HG03439 (cell line): Measurements from ENCODE around the gene NEDD4L.

Experiments used
- ATAC-seq: cut with Tn5 transposase; IDR thresholded peaks from one replicate; pipeline ENCODE4 v1.9.1; 2021; ENCODE audit warnings: mild to moderate bottlenecking, moderate library complexity; ENCODE audit not compliant: unreplicated experiment

The NEDD4L gene

GRCh38 chr18:58113337-58113736 is 69.3 kb downstream of the NEDD4L start:
- no peak for ATAC-seq

GRCh38 chr18:58114766-58115165 is 70.7 kb downstream of the NEDD4L start:
- ATAC-seq = no peak

DNA sequence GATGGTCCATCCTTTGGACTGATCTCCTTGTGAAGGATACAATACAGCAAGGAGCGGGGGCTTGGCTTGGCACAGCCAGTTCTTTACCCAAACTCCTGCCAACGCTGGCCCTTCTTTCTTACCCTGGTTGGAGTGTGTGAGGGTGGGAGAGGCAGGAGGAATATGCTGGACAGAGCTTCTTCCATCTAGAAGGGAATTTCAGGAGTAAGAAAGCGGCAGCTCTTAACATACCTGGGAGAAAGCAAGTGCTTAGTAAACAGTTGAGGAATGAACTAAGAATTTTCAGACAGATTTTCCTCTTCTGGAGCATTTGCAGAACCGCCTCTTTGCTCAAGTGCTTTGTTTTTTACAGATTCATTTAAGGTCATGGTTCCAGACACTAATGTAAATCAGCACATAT is 72.8 kb downstream of the NEDD4L start:
- no peak for ATAC-seq

DNA sequence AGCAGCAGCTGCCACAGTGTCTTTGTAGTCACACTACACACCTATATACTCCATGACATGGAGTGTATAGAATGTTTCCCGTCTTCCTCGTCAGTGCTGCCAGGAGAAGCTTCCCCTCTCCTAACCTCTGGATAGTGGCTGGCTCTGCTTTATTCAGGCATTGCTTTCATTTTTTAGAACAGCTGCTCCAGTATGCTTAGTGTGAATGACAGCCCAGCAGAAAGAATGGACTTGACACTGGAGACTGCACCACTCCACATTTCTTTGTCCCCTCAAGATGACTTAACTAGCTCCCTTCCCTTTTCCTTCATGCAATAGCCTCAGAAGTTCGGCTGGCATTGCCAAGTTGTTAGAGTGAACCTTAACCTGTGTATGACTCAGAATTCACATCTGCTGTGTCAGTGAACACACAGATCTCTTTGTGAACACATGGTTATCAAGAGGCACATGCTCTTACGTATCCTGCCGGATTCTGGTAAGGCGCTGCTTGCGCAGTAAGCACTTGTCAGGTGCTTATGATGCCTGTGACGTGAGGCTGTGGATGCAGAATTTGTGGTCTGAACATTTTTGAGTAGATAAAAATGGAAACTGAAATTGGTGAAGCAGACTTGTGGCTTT is 73.9 kb downstream of the NEDD4L start:
- no peak for ATAC-seq

GRCh38 chr18:58118536-58118935 is 74.5 kb downstream of the NEDD4L start:
- ATAC-seq = no peak

GRCh38 chr18:58119819-58120218 is 75.8 kb downstream of the NEDD4L start:
- ATAC-seq = no peak

DNA sequence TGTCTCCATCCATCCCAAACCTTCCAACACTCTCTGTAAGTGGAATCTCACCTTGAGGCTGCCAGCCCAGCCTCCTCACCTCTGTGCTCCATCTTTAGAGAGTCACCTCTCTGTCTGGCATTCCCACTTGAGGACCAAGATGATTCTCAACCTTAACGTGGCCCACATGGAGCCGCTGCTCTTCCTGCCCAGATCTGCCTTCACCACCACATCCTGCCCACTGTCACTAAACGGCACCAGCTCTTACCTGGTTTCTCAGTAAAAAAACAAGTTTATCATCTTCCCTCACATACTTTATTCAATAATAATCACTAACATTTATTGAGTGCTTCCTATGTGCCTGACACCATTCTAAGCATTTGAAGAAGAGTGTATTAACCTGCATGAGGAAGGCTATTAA is 80.4 kb downstream of the NEDD4L start:
- no peak for ATAC-seq

- no peak for ATAC-seq
Observed at GRCh38 chr18:58125183-58125582, 81.2 kb downstream of the NEDD4L start.

DNA sequence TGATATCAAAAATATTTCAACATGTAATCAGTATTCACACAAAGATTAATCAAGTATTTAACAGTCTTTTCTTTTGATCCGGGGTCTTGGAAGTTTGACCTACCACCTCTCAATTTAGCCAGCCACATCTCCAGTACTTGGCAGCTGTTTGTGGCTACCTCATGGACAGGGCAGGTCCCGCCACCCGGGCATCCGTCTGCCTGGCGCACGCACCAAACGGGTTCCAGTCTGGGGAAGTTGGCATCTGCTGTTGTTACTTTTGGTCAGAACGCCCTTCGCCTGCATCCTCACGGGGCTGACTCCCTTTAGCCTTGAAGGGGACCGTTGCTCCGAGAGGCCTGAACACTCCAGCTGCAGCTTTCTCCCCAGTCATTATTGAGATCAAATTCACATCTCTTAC is 81.7 kb downstream of the NEDD4L start:
- ATAC-seq = no peak

DNA sequence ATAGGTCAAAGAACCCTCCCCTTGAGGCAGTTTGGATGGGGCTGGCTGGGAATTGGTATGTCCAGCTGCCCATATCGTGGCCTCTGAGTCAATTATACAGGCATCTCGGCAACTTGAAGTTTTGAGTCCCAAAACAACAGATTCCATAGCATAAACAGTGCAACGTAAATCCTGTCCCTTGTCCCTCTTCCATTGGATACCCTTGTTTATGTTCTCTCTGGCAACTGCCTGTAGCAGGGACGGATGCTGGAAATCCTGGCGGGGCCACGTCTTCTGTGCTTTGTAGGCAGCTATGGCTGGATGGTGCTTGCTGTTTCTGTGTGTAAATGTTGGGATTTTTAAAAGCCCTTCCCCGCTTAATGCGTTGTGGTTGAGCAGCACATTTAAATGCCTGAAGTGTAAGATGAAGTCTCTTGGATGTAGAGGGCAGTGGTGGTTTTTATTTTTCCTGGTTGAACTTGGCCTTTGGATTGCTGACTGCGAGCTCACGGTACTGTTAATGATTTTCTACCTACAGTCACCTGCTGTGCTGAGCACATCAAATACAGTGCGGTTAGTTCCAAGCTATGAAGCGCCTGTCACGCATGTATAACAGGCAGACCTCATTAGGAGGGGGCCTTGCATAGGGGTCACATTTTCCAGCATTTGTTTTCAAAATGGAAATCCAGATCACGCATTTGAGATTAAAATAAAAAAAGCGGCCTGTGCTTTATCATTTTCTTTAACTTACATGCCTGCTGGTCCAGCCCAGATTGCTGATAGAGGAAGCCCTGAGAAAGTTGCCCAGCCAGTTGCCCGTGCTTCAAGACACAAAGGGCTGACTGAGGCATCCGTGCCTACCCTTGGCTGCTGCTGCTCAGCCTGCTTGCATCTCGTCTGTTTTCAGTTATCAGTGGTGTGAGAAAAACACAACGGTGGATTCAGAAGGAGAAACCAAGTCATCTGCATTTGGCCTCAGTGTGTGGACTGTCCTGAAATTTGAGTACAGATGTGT is 84.7 kb downstream of the NEDD4L start:
- no peak for ATAC-seq

DNA sequence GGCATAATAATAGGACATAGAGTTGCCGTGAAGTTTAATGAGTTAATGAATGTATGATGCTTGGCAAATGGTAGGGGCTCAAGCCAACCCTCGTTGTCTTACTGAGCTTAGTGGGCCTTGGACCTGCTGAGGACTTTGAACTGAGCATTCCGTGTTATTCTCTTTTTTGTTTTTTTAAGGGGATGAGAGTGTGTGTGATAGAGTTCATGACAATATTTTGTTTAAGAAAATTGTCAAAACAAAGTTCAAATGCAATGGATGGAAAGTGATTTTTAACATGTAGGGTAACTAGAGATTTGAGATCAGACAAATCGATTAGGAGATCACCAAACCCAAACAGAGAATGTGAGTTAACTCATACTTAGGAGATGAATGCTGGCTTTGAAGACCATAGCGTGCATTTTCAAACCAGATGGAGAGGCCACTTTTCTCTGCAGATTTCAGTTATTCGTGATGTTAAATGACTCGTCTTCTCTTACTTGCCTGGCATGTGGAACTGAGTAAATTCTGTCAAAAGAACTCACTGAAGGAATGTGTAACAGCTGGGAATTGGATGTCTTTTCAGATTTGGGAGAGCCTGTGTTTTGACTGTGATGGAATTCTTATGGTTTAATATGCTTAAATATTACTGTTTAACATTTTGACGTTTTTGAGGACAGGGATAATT is 88.7 kb downstream of the NEDD4L start:
- no peak for ATAC-seq

DNA sequence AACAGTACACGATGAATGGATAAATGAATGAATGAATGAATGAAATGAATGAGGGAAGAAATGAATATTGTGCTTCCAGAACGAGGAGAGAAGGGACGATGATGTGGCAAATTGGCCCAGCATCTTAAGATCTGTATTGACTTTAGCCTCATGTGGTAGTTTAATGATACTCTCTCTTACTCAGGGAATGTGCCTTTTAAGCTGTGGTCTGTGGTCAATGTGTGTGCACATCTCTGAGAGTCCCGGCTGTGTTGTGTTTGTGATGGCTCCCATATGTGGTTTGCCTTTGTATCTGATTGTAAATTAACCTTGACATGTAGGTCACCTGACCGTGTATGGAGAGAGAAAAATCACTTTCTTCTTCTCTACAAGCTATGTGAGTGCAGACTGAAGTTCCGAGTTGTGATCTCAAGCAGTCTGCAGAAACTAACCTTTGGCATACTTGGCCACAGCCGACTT is 91.2 kb downstream of the NEDD4L start:
- ATAC-seq = no peak

DNA sequence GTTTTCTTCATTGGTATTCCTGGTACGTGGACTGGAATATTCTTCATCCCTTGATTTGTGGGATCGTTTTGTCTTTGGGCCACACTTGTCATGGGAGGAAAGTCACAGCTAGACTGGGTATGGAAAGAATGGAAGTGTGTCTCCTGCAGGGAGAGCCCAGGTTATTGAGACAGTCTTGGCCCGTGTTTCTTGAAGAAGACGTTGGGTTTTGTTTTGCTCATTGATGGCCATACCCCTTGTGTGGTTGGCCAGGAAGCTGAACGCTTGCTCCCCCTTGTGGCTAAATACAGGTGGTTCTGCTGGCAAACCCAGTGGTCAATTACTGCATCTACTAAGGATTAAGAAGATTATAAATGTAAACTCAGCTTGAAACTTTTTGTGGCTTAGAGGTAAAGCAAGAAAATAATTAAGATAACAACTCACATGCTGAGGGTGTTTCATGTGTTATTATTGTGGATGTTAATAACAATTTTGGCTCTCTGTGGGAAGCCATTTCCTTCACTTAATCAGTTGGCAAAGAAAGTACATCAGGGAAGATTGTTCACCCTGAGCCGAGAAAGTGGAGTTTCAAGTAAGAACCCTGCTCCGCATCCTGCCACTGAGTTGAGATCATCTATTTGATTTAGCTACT is 91.8 kb downstream of the NEDD4L start:
- peak; percentile 84 for ATAC-seq

- no peak for ATAC-seq
Observed at GRCh38 chr18:58136879-58137278, 92.9 kb downstream of the NEDD4L start.

- no peak for ATAC-seq
Observed at GRCh38 chr18:58139459-58140386, 95.7 kb downstream of the NEDD4L start.

DNA sequence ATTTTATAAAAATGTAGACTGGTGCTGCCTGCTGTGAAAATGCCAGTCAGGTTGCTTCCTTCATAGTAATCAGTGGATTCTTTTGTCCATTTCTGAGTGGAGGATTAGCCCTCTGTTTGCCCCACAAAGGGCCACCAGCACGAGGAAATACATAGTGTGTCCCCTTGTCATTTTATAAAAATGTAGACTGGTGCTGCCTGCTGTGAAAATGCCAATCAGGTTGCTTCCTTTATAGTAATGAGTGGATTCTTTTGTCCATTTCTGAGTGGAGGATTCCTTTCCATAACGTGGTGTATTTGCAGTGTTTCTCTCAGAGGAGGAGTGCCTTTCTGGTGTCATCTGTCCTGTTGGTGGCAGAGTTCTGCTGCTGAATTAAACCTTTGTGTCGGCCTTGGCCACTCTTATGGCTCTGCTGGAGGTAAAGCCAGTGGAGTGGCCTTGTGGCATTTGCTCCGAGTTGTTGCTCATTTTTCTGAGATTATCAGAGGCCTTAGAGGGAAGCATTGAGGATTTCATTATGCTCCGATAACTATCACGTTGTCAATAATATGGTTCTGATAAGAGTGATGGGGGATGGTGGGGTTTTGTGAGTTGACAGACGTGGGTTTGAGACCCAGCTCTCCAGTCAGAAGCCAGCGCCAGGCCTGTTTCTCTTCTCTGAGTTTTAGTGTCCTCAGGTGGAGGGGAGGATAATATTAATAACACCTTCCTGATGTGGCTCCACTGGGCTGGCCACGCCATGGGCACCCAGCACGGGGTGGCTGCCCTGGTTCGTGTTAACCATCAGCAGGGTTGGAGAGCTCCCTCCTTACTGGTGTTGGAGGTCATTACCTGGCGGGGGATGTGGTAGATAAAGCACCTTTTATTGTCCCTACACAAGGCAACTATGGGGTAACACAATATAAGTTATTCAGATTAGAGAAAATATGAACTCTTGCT is 96.6 kb downstream of the NEDD4L start:
- no peak for ATAC-seq

DNA sequence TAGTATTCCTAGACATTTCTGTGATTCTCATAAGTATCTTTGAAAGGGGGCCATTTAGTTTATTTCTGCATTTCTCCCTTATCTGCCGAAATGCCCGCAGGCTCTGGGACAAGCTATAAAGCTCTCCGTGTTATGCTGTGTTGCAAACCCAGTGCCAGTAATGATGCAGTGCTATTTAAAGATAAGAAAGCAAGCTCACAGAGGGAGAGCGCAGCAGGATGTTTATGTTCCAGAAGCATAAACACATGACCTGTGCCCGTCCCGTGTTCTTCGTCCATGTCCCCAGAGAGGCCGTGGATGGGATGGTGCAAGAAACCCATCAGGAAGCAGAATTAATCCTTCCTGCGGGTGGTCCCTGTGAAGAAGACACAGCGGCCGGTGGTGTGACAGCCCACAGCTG is 99.4 kb downstream of the NEDD4L start:
- ATAC-seq = no peak

DNA sequence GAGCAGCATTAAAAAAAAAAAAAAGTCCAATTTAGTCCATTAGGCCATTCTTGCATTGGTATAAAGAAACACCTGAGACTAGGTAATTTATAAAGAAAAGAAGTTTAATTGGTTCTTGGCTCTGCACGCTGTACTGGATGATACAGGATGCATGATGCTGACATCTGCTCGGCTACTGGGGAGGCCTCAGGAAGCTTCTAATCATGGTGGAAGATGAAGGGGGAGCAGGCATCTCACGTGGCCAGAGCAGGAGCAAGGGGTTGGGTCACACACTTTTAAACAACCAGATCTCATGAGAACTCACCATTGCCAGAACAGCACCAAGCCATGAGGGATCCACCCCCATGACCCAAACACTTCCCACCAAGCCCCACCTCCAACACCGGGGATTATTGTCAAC is 100.1 kb downstream of the NEDD4L start:
- ATAC-seq = no peak

DNA sequence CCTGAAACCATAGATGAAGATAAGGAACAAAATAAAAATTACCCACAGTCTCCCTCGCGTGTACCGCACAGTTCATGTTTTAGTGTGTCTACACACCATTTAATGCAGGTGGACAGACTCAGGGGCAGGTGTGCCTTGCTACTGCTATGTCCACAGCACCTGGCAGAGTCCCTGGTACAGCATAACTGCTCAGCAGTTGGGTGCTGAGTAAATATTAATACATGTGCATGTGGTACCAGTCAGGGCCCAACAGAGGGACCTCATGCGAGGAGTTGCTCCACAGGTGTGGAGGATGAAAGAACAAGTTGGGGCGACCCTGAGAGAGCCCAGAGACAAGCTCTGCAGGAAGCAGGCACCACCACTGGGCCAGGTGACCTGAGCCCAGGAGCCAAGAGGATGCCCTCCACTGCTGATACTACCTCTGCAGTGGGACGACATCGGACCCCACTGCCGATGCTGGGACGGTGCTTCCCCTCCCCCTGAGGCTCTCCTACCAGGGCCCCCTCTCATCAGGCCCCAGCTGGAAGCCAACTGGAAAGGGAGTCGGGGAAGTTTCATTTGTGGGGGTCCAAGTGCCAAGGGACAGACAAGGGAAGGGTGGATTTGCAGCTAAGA is 100.8 kb downstream of the NEDD4L start:
- no peak for ATAC-seq
